Mucosa of descending colon (tissue), 3 donors: ENCODE data around the gene PNPLA2. TPM values are rescaled to one million over a fixed set of nuclear protein-coding genes. Genes with fewer than 3 reads are reported as not detected.

Experiments used
- ATAC-seq: fragments of 200-7000 bp; cut with Tn5 transposase; one replicate; pipeline ENCODE4 v1.9.1; 2020; ENCODE audit warnings: mild to moderate bottlenecking, moderate library complexity
- DNase-seq, 3 donors: peaks; one replicate each; pipeline ENCODE4 v3.0.0-alpha.2; 2020
- H3K36me3 ChIP-seq: fragments of 200-600 bp; one replicate; pipeline ENCODE4 v1.8.0; 2021; ENCODE audit warnings: low read depth, mild to moderate bottlenecking
- H3K4me1 ChIP-seq: fragments of 200-600 bp; one replicate; pipeline ENCODE4 v1.8.0; 2021; ENCODE audit warnings: low read depth, mild to moderate bottlenecking
- H3K4me3 ChIP-seq: fragments of 200-600 bp; one replicate; pipeline ENCODE4 v1.8.0; 2021; ENCODE audit warnings: mild to moderate bottlenecking
- H3K9me3 ChIP-seq: fragments of 200-600 bp; one replicate; pipeline ENCODE4 v1.8.0; 2021; ENCODE audit warnings: mild to moderate bottlenecking
- intact Hi-C, 2 donors: fragments of 100-400 bp; cut with DNase I in 1 of 2; cut with micrococcal nuclease in 1 of 2; formaldehyde crosslinking; loops; one replicate each; pipeline versions ENCODE4 v1.11.0 to v1.11.1; 2022; cut with DNase I, micrococcal nuclease
- total RNA-seq, 3 donors: library from RNA; stranded (reverse); fragmentation: NEBNext Ultra II Directional in 2 of 3; extraction: Animal tissue kit (Norgen Biotek cat#: 25700) in 2 of 3; gene quantifications; one replicate each; pipeline versions ENCODE4 v1.2.1 to v1.2.4, GENCODE V29; 2021 to 2023
- TF ChIP-seq, protein P1 (sequence below): fragments of 200-600 bp; IDR thresholded peaks from one replicate; pipeline ENCODE4 v1.8.0; 2022; ENCODE audit warnings: antibody characterized with exemption, mild to moderate bottlenecking
- donor health status: DM: no; HTN: no; CAD: no; lungs with moderate emphysema.
- donor health status: DM: no; HTN: no; CAD: no.
- donor health status: DM: no; HTN: yes; CAD: no.

PNPLA2 gene
- total RNA-seq, 3 donors from 2014 or later, result 138 to 253 (median 167) TPM

DNA sequence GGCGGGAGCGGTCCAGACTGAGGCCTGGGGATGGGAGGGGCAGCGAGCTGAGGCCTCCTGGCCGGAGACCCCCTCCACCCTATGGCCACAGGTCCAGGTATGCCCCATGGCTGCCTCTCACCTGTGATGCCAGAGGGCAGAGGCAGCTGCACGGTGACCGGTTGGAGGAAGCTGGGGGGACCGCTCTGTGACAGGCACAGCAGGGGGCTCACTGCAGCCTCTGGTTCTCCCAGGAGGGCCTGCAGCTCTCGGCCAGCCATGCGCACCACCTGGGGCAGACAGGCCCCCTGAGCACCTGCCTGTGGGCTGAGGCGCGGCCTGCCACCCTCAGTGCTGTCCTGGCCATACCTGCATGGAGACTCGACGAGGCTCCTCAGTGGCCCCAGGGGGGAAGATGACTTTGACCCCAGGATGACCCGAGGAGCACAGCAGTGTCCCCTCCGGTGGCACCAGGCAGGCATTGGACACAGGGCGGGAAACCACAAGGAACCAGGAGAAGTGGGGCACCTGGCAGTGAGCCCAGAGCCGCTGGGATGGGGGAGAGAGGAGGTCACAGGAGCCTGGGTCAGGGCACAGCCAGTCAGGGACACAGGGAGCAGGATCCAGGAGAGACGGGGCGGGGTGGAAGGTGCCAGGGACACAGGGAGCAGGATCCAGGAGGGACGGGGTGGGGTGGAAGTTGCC, 17.5 kb upstream of the PNPLA2 start:
- intact Hi-C loops, result no loop called here

DNA sequence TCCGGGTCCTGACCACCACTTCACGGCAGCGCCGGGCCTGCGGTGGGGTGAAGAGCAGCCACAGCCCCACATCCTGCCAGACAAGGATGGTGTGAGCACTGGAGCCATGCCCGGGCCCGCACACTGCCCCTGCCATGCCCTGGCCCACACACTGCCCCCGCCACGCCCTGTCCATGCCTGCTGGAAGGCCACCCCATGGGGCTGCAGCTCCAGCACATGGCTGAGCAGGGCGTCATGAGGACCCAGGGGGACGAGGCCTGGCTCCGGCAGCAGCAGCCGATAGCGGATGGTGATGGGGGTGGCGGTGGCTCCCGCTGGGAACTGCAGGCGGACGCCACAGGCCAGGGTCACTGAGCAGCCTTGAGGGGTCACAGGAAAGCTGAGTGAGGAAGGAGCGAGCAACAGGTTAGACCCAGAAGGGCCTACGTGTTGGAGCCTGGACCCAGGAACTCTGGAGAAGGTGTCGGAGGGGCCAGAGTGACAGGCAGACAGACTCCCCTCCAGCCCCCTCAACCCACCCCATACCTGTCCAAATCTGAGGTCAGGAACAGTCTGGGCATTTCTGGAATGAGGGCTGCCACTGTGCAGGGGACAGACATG, 16.6 kb upstream of the PNPLA2 start:
- H3K4me1 ChIP-seq, result peaks cover 22% of the 10 kb centered on the region
- no peak overlapping the region for H3K4me3 ChIP-seq
- TF ChIP-seq, protein P1, sequence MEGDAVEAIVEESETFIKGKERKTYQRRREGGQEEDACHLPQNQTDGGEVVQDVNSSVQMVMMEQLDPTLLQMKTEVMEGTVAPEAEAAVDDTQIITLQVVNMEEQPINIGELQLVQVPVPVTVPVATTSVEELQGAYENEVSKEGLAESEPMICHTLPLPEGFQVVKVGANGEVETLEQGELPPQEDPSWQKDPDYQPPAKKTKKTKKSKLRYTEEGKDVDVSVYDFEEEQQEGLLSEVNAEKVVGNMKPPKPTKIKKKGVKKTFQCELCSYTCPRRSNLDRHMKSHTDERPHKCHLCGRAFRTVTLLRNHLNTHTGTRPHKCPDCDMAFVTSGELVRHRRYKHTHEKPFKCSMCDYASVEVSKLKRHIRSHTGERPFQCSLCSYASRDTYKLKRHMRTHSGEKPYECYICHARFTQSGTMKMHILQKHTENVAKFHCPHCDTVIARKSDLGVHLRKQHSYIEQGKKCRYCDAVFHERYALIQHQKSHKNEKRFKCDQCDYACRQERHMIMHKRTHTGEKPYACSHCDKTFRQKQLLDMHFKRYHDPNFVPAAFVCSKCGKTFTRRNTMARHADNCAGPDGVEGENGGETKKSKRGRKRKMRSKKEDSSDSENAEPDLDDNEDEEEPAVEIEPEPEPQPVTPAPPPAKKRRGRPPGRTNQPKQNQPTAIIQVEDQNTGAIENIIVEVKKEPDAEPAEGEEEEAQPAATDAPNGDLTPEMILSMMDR, result no peak
- H3K9me3 ChIP-seq, result no peaks in the 10 kb centered on the region
- intact Hi-C loops, result no loop called here
- DNase-seq (no peak), ATAC-seq (no peak)
- no peaks in the 10 kb centered on the region for H3K36me3 ChIP-seq

More for the DNA sequence above, 17.5 kb upstream of the PNPLA2 start:
- Histone ChIP-seq H3K36me3 (no peaks in the 10 kb centered on the region), H3K4me1 (peaks cover 31% of the 10 kb centered on the region), H3K4me3 (no peak overlapping the region), H3K9me3 (no peaks in the 10 kb centered on the region)
- no peak for DNase-seq
- no peak for ATAC-seq
- TF ChIP-seq, protein P1, result no peak

DNA sequence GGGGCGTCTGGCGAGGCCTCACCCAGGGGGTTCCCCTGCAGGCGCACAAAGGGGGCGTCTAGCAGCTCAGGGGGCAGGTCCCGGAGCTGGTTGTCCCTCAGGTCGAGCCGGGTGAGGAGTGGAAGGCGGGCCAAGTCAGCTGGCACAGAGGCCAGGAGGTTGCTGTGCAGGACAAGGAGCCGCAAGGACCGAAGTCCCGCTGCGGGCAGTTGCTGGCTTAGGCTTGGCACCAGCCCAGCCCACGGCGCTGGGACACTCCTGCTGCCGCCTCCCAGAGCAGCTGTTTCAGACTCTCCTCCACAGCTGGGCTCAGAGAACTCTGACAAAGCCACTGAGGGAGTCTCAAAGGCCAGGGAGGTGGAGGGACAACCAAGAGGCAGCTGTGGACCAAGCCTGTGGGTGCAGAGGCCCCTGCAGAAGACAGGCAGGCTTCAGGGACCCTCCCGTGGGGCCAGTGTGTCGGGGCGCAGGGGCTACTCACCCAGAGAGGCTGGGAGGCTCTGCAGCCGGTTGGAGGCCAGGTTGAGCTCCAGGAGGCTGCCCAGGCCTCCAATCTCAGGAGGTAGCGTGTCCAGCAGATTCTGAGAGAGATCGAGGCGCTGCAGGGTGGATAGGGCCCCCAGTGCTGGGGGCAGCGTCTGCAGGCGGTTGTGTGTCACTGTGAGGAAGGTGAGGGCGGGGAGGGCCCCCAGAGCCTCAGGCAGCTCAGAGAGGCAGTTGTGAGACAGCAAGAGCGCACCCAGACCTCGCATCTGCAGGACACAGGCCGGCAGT, 15.8 kb upstream of the PNPLA2 start:
- Histone ChIP-seq H3K4me1 (peaks cover 22% of the 10 kb centered on the region), H3K9me3 (no peaks in the 10 kb centered on the region), H3K36me3 (no peaks in the 10 kb centered on the region), H3K4me3 (no peak overlapping the region)
- DNase-seq (no peak), ATAC-seq (no peak)
- TF ChIP-seq, protein P1, result no peak
- intact Hi-C loops, result no loop called here

DNA sequence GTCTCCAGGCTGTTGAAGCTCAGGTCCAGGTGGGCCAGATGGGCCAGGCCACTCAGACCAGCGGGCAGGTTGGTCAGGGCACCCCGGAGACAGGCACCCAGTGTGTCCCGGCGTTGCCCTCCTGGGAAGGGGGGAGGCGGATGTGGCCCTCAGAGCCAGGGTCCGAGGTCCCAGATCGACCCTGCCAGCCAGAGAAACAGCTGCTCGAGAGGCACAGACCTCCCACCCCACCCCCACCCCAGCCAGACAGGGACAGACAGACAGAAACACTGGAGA, 15.3 kb upstream of the PNPLA2 start:
- no peaks in the 10 kb centered on the region for H3K9me3 ChIP-seq
- ATAC-seq, result no peak

DNA sequence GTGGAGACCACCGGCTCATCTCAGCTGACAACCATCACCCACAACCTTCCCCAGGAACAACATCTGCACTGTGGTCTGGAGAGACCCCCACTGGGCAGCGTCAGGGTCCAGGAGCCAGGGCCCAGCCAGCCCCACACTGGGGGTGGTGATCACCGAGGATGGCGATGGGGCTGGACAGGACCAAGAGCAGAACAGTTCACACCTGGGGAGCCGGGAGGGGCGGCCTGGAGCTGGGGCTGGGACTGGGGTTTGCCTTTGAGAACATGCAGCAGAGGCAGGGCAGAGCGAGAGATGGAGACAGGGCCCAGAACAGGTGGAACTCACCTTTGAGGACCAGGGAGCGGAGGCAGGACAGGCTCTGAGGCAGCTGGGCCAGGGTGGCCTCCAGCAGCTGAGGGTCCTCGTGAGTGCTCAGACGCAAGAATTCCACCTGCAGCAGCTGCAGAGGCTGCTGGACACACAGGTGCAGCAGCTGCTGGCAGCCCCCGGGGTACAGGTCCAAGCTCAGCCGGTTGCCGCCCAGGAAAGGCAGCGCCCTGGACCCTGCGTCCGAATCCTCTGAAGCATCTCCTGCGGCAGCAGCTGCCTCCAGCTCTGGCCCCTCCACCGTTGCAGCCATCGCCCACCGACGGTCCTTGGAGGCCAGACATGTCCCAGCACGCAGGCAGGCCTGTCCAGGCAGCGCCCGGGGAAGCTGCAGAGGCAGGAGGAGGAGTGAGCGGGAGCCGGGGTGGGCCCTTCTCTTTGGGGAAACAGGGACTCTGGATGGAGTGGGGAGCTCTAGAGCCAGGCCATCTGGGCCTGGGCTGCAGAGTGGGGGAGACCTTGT, 14.7 kb upstream of the PNPLA2 start:
- Histone ChIP-seq H3K4me1 (peaks cover 26% of the 10 kb centered on the region), H3K9me3 (no peaks in the 10 kb centered on the region), H3K36me3 (no peaks in the 10 kb centered on the region), H3K4me3 (no peak overlapping the region)
- intact Hi-C loops, result no loop called here
- peak in 2 of 3 donors; percentile 51 to 68 for DNase-seq
- TF ChIP-seq, protein P1, result no peak
- ATAC-seq, result no peak

More for the DNA sequence above, 15.3 kb upstream of the PNPLA2 start:
- Histone ChIP-seq H3K4me3 (no peak overlapping the region), H3K36me3 (no peaks in the 10 kb centered on the region), H3K4me1 (peaks cover 25% of the 10 kb centered on the region)
- TF ChIP-seq, protein P1, result no peak
- intact Hi-C loops, result no loop called here
- DNase-seq, result no peak
